SK-N-MC (cell line): ENCODE results near the gene DEFB128.
"Not testable (repeated sequence)": the region's sequence is repeated elsewhere in the genome, so short reads cannot be mapped to it uniquely, and the experiment has no call there.

Experiments
- DNase-seq: peaks from one replicate; pipeline ENCODE4 v3.0.0-alpha.2; 2011; ENCODE audit warnings: low read depth, low spot score
- H3K27ac ChIP-seq: fragments of 200-600 bp; sonication (generic); 2 replicates; pipeline ENCODE4 v1.5.1; 2016; ENCODE audit warnings: mixed run types
- H3K36me3 ChIP-seq: fragments of 200-600 bp; sonication (generic); 2 replicates; pipeline ENCODE4 v1.6.1; 2017; ENCODE audit warnings: antibody characterized with exemption, low read length, mixed read lengths; ENCODE audit not compliant: insufficient read depth
- H3K4me3 ChIP-seq: fragments of 200-600 bp; sonication (generic); 2 replicates; pipeline ENCODE4 v1.5.1; 2016
- H3K9ac ChIP-seq: fragments of 200-600 bp; sonication (generic); 2 replicates; pipeline ENCODE4 v1.8.0; 2017; ENCODE audit warnings: mixed run types, mixed read lengths; ENCODE audit not compliant: insufficient read length
- H3K9me3 ChIP-seq: fragments of 200-600 bp; sonication (generic); 2 replicates; pipeline ENCODE4 v1.6.1; 2017; ENCODE audit warnings: low read depth, mild to moderate bottlenecking, antibody characterized with exemption, low read length, moderate library complexity, mixed read lengths
- EZH2 ChIP-seq: fragments of 200-600 bp; sonication (generic); IDR thresholded peaks from one replicate; pipeline ENCODE4 v1.6.1; 2017; ENCODE audit warnings: antibody characterized with exemption
- FOXP2 ChIP-seq: optimal IDR thresholded peaks from 2 replicates; pipeline ENCODE3; 2011; ENCODE audit warnings: mild to moderate bottlenecking, moderate library complexity; ENCODE audit not compliant: insufficient read depth; ENCODE audit errors: extremely low read length, control extremely low read depth
- POLR2AphosphoS5 ChIP-seq: IDR thresholded peaks from 2 replicates; pipeline ENCODE4 v1.6.1; 2012; ENCODE audit warnings: mild to moderate bottlenecking, low read depth, low read length, borderline replicate concordance

DEFB128 gene

DNA sequence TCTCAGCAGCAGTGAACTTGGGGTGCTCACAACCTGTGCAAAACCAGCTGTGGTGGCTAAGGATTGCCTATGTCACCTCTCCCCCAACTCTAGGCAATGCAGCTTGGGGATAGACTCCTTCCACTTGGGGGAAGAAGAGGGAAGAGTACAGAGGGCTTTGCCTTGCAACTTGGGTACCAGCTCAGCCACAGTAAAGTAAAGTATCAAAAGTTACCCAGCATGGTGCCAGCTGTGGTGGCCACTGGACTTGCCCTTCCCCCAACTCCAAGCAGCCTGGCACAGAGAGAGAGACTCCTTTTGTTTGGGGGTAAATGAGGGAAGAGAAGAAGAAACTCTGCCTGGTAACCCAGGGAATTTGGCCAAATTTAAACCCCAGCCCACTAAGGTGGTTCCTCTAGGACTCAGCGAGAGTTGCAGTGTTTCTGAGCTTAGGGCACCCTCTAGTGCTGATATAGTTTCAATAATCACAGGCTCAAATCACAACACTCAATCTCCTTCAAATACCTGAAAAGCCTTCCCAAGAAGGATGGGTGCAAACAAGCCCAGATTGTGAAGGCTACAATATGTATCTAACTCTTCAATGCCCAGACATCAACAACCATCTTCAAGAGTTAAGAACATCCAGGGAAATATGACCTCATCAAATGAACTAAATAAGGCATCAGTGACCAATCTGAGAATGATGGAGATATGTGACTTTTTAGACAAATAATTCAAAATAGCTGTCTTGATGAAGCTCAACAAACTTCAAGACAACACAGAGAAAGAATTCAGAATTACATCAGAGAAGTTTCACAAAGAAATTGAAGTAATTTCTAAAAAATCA lies 30.0 kb upstream of the DEFB128 start:
- DNase-seq, result no peak
- H3K9ac ChIP-seq, result no peak overlapping the region
- H3K9me3 ChIP-seq, result no peaks in the 10 kb centered on the region
- TF ChIP-seq POLR2AphosphoS5 (no peak), FOXP2 (no peak)
- H3K4me3 ChIP-seq, result no peak overlapping the region
- H3K27ac ChIP-seq, result no peak overlapping the region
- H3K36me3 ChIP-seq, result no peaks in the 10 kb centered on the region

DNA sequence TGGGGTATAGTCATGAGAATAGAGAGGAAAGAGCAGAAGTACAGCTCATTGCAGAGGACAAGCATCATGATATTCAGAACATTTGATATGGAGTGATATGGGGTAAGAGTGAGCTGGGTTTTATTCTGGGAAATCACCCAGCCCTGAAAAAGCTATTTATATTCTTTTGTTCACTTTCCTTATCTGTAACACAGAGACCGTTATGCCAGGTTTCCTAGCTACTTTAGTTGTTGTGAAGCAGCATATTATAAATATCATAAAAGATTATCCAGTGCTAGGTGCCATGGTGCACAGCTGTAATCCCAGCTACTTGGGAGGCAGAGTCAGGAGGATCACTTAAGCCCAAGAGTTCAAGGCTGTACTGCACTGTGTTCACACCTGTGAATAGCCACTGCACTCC lies 27.8 kb upstream of the DEFB128 start:
- Histone ChIP-seq H3K27ac (no peak overlapping the region), H3K9me3 (no peaks in the 10 kb centered on the region)
- TF ChIP-seq POLR2AphosphoS5, result no peak
- no peak for TF ChIP-seq FOXP2
- no peak for TF ChIP-seq EZH2

DNA sequence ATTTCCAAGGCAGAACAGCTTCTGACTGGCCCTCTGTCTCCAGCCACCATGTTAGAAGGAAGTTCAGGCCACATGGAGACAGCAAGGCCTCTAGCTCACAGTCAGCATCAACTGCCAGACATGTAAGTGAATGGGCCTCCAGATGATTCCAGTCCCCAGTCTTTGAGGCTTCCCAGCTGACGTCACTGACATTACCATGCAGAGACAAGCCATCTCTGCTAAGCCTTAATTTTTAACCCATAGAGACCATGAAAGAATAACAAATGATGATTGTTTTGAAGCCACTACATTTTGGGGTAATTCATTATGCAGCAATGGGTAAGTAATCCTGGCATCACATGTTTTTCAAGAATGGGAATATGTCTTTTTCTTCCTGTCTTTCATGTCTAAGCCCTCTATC lies 26.3 kb upstream of the DEFB128 start:
- no peak overlapping the region for H3K27ac ChIP-seq
- TF ChIP-seq POLR2AphosphoS5, result no peak
- TF ChIP-seq FOXP2, result no peak
- H3K36me3 ChIP-seq, result no peaks in the 10 kb centered on the region
- no peak for DNase-seq
- H3K4me3 ChIP-seq, result no peak overlapping the region
- H3K9ac ChIP-seq, result no peak overlapping the region
- no peaks in the 10 kb centered on the region for H3K9me3 ChIP-seq

More for the DNA sequence above, 27.8 kb upstream of the DEFB128 start:
- no peaks in the 10 kb centered on the region for H3K36me3 ChIP-seq
- DNase-seq, result no peak
- no peak overlapping the region for H3K4me3 ChIP-seq
- no peak overlapping the region for H3K9ac ChIP-seq

DNA sequence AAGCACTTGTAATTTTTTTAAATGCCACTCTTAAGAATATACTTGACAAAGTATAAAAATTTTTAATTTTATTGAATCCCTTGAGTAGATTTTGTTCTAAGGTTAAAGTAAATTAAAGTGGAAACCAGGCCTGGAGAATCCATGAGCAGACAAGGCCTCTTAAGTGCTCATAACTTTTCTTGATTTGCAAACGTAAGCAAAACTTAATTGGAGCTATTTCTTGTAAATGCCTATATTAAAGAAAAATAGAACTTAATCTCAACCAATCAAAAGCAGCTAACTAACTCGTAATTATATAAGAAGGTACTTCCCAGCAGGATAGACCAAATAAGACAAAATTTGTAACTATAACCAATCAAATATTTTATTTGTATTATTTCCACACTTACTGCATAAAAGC lies 24.9 kb upstream of the DEFB128 start:
- Histone ChIP-seq H3K9me3 (no peaks in the 10 kb centered on the region), H3K4me3 (no peak overlapping the region), H3K27ac (peak overlapping the region; percentile 69; the same call in 1 of the 2 replicates), H3K36me3 (no peaks in the 10 kb centered on the region), H3K9ac (peak overlapping the region; percentile 39)
- DNase-seq, result no peak
- no peak for TF ChIP-seq EZH2
- no peak for TF ChIP-seq POLR2AphosphoS5
- no peak for TF ChIP-seq FOXP2

GRCh38 chr20:210809-211502 lies 21.4 kb upstream of the DEFB128 start:
- Histone ChIP-seq H3K9me3 (no peaks in the 10 kb centered on the region), H3K36me3 (no peaks in the 10 kb centered on the region), H3K27ac (no peak overlapping the region), H3K4me3 (no peak overlapping the region), H3K9ac (no peak overlapping the region)
- no peak for DNase-seq
- TF ChIP-seq POLR2AphosphoS5 (no peak), FOXP2 (no peak), EZH2 (no peak)

GRCh38 chr20:208942-209566 lies 19.5 kb upstream of the DEFB128 start:
- TF ChIP-seq EZH2 (no peak), POLR2AphosphoS5 (no peak), FOXP2 (no peak)
- Histone ChIP-seq H3K4me3 (no peak overlapping the region), H3K9me3 (no peaks in the 10 kb centered on the region), H3K36me3 (no peaks in the 10 kb centered on the region), H3K9ac (no peak overlapping the region), H3K27ac (no peak overlapping the region)
- no peak for DNase-seq

- H3K9me3 ChIP-seq, H3K36me3 ChIP-seq, DNase-seq, H3K9ac ChIP-seq, H3K4me3 ChIP-seq, H3K27ac ChIP-seq: not testable (repeated sequence)
Observed at GRCh38 chr20:203630-204029, 14.1 kb upstream of the DEFB128 start.

DNA sequence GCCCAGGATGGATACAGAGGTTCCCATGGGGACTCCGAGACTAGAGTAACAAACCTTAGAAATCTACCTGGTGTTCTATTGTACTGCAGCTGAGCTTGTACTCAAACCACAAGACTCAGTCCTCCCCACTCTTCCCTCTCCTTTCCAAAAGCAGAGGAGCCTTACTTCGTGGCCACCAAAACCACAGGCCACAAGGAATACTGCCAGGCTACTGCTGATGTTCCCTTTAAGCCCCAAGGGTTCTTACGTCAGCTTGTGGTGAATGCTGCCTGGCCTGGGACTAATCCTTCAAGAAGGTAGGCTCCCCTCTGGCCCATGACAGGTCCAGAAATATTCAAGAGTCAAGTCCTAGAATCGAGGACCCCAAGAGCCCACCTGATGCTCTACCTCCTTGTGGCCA lies 10.5 kb upstream of the DEFB128 start:
- H3K9ac ChIP-seq, result no peak overlapping the region
- DNase-seq, result no peak
- no peak overlapping the region for H3K4me3 ChIP-seq
- H3K27ac ChIP-seq, result no peak overlapping the region
- H3K36me3 ChIP-seq, result no peaks in the 10 kb centered on the region
- no peak for TF ChIP-seq EZH2
- TF ChIP-seq FOXP2, result no peak
- TF ChIP-seq POLR2AphosphoS5, result no peak
- H3K9me3 ChIP-seq, result no peaks in the 10 kb centered on the region
